HG03039 (cell line): ENCODE data around the gene BPHL.
"Not testable (repeated sequence)": the region's sequence is repeated elsewhere in the genome, so short reads cannot be mapped to it uniquely, and the experiment has no call there.

Source experiments
- ATAC-seq: cut with Tn5 transposase; IDR thresholded peaks from one replicate; pipeline ENCODE4 v1.9.1; 2021; ENCODE audit warnings: mild to moderate bottlenecking, moderate library complexity; ENCODE audit not compliant: unreplicated experiment

The BPHL gene

DNA sequence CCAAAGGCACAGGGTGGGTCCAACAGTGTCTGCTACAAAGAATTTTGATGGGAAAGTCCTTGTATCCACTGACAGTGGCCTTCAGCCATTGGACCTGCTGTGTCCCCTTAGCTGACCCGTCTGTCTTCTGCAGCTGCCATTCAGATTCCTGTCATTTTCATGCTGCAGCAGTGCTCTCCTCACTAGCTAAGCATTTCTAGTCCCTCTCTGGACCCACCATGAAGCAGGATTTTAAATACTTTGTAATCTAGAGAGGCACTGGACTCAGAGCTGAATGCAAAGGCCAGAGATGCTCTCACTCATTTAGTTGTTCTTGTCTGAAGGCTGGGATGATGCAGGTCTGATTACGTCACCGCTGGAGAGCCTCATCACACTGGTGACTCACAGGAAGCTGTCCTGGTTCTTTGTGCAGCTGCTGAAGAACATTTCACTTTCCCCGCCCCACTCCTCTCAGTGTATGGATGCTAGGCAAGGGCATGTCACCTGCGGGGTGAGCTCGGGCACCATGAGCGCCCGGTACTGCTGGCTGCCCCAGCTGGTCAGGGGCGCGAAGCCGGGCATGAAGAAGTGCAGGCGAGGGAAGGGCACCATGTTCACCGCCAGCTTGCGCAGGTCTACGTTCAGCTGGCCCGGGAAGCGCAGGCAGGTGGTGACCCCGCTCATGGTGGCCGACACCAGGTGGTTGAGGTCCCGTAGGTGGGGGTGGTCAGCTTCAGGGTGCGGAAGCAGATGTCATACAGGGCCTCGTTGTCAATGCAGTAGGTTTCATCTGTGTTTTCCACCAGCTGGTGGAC, 58.2 kb downstream of the BPHL start:
- ATAC-seq: no peak

DNA sequence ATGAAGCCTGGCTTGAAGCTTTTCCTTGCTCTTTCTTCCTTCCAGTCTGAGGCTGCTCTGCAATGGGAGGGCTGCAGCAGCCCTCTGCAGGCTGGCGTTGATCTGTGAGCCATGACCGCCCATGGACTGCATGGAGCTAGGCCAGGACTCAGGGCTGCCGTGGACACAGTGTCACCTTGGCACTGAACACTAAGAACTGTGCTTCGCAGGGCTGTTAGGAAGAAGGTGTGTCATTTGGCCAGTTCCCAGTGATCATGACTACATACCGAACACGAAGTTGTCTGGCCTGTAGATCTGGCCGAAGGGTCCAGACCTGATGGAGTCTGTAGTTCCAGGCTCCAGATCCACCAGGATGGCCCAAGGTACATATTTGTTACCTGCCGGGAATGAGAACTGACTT, 60.2 kb downstream of the BPHL start:
- ATAC-seq: not testable (repeated sequence)

DNA sequence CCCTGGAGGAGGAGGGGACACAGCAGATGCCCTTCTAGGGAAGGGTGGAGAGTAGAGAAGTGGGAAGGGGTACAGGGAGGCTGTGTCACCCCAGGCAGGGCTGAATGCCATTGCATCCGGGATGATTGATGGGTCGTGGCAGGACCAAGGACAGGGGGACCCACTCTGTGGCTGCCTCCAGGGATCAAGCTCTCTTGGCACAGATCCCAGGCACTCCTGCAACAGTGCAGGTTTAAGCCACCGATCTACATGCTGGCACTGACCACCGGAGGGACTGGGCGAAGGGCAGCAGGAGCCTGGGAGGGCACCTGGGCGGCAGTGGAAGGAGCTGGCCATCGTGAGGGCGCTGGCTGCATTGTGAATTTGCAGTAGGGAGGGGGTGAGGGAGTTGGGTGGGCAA, 61.4 kb downstream of the BPHL start:
- ATAC-seq: not testable (repeated sequence)

DNA sequence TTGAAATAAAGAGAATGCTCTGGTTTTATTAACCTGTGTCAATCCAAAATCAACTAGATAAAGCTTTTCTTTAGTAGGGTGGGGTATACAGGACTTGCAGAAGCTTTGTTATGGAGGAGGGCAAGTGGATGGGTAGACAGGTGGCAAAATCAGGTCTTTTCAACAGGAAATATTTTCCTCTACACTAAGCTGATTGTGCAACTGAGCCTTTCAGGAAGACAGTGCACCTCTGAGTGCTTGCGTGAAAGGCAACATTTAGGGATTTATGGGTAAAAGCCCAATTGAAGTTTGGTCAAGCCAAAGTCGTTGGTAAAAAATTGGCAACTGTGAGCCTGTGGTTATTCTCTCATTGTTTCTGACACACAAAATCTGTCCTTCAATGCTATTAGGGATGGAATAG, 62.6 kb downstream of the BPHL start:
- ATAC-seq: no peak

DNA sequence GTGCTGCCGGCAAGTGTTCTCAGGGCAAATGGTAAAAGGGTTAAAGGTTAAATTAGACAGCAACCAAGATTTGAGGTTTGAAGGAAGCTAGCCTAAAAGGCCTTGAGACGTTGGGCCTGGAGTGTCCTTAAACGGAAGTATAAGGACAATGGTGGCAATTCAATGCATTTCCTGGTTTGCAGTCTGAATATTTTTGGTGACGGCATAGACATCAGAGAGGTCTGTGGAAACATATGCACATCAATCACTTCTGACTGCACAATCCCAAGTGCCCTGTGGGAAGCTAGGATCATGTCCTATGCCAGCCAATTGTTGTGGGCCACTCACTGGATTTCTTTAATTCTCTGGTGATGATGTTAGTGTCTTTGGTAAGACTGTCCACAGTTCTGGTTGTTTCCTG, 64.6 kb downstream of the BPHL start:
- ATAC-seq: no peak

DNA sequence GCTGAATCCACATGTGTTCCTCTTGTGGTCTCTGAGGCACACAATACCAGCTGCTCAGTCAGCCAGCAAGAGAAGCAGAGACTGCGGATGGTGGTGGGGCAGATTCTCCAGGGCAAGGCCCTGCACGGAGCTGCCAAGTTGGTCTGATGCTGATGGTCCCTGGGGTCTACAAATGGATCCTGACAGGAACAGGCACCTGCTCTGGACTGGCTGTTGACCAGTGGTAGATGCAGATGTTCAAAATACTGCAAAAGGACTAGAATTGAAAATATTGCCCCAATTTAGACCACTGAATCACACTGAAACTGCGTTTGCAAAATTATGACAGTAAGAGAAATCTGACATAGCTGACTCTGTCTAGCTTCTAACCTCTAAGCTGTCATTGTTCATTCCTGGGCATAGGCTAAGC, 68.5 kb downstream of the BPHL start:
- no peak for ATAC-seq

DNA sequence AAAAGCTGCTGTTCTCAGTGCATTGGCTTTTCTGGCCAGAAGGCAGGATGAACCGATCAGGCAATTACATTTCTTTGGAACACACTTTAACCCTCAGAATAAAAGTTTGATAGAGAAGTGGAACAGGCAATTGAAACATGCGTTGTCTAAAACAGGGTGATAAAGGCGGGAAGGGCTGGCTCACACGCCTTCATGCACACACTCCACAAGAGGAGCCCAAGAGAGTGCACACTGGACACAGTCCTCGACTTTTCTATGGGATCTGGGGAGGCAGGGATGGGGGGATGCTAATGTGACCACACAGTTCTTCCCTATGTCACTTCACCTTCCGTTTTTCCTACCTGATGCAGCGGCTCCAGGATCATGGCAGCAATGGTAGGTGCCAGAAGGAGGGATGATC, 69.8 kb downstream of the BPHL start:
- no peak for ATAC-seq

DNA sequence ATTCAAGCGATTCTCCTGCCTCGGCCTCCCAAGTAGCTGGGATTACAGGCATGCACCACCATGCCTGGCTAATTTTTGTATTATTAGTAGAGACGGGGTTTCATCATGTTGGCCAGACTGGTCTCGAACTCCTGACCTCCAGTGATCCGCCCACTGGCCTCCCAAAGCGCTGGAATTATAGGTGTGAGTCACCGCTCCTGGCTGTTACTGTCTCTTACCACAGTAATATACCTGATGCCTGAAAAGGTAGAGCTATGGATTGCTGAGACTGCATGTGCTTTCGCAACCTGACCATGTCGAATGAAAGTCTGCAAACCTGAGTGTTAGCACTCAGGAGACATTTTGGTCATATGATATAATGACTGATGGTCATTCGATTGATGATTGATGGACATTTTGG, 70.7 kb downstream of the BPHL start:
- ATAC-seq: not testable (repeated sequence)

DNA sequence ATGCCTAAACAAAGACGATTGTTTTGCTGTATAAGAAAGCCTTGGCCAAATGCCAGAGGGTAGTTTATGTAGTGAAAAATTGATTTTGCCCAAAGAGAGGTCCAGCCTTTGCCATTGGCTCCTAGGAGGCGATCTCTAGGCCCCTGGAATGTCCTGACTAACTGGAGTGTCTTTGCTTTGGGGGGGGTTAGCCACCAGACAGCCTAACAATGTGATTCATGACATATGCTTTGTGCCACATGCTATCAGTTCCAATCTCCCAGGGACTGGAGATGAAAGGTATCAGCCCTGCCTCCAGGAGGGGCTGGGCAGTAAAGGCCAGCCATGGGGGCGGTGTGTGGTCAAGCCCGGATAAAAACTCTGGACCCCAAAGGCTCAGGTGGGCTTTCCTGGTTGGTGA, 71.5 kb downstream of the BPHL start:
- no peak for ATAC-seq

DNA sequence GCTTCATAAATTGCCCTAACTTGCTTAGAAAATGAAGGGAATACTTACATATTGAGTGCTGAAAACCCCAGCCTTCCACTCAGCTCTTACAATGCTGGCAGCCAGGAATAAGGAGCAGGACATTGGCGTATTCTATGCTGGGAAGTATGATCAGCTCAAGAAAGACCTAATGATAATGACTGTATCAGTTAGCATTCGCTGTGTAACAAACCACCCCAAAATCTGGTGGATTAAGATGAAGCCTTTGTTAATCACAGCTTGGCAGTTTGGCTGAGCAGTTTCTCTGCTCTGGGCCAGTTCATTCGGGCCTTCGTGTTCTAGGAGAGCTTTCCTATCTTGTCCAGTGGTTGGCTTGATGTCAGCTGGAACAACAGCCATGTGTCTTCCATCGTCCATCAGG, 72.3 kb downstream of the BPHL start:
- ATAC-seq: no peak

DNA sequence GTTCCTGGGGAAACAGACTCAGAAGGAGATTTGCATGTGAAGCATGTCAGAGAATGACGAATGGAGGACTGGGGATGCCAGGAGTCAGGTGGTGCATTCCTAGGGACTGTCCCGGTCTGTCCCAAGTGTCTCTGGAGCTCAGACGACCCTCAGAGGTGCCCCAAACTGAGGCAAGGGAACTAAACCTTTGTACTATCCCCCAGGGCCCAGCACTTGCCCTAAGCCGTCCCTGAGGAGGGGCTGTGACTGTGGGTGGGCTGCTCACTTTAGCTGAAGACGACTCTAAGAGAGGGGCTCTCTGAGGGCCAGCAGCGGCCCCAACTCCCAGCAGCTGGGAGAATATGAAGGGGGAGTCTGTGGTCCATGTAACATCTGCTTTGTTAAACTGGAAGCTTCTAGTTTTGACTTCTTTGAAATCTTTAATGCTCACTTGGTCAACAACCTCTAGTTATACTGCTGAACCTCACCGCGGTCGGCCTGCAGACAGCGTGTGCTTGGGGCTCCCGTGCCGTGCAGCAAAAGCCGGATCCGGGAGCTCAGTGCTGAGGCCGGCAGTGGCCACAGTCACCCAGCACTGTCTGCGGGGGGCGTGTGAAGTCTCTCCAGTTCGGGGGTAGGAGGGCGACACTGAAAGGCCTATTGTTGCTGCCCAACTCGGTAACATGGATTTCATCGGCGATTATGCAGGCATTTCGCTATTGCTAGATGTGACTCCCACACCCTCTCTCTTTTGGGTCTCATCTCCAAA, 74.8 kb downstream of the BPHL start:
- ATAC-seq: no peak

DNA sequence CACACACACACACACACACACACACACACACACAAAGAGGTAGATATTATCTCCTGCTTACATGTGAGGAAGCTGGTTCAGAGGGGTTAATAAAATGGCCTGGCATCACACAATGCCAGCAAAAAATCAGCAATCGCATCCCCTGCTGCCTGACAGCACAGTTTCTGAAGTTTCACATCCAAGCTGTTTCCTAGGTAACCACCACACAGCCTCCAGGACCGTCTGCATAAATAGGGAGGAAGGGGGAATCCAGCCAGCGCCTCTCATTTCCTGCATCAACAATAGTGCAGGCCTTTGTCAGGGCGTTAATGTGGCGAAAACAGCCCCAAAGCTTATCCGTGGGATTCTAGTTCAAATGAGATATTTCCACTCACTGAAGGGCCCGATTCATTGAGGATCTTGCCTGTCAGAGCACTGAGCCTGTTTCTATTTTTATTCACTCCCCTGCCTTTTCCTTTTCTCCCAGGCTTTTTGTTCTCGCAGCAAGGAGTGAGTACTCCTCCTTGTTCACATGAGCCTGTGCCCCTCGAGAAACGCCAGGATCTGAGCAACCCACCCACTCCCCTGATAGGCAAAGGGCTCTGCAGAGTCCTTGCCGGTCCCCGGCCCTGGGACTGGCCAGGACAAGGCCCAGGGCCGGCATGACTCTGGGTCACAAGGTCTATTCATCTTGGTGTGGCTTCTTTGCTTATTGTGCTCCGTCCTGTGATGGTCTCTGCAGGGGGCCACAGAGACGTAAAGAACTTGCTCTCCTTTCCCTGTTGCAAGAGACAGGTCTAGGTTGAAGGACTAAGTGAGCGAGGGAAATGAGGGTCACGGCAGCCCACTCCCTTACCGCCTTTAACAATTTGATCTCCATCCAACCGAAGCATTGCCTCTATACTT, 76.3 kb downstream of the BPHL start:
- ATAC-seq: no peak

DNA sequence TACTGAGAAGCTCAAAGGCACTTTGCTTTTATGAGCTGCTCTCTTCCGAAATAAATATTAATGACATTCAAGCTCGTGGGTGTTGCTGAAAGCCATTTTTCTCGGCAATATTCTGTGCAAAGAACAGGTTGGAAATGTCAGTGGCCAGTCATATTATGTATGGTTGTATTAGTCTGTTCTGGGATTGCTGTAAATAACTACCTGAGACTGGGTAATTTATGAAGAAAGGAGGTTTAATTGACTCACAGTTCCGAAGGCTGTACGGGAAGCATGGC, 76.8 kb downstream of the BPHL start:
- ATAC-seq: no peak

DNA sequence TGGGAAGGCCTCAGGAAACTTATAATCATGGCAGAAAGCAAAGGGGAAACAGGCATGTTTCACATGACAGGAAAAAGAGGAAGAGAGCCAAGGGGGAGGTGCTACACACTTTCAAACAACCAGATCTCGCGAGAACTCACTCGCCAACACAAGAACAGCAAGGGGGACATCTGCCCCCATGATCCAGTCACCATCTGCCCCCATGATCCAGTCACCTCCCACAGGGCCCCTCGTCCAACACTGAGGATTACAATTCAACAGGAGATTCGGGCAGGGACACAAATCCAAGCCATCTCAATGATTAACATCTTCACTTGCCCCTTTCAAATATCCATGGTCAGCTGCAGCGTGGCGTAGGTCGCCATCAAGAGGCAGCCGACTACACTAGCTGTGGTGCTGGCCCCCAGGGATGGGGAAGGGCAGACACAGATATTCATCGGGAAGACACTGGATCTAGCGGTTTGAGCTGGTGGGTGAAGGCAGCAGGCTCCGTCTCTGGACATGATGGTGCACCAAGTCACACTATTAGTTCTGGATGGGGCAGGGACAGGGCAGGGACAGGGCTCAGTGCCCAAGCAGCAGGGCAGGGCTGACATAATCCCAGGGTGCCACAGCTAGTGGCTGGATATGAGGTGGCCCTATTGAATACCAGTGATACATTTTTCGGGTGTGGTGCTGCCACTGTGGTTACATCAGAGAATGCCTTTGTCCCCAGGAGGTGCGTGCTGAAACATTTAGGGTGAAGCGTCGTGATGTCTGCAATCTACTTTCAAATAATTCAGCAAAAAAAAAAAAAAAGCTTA, 77.4 kb downstream of the BPHL start:
- ATAC-seq: no peak

DNA sequence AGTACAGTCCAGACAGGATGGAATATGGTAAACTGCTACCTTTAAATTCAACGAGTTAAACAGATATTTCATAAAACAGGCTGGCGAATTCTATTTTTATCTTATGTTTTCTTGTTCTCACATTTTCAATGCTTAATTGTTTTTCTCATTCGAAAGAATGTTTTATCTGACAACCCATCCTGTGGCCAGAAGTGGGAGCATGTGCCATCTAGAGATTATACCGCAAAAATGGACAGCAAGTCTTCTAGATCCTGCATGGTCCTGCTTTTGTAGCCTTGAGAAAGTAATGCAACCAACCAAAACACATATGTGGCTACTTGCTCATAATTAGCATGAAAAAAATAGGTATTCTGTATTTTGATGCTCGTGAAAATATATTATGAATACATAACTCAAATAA, 78.3 kb downstream of the BPHL start:
- no peak for ATAC-seq

DNA sequence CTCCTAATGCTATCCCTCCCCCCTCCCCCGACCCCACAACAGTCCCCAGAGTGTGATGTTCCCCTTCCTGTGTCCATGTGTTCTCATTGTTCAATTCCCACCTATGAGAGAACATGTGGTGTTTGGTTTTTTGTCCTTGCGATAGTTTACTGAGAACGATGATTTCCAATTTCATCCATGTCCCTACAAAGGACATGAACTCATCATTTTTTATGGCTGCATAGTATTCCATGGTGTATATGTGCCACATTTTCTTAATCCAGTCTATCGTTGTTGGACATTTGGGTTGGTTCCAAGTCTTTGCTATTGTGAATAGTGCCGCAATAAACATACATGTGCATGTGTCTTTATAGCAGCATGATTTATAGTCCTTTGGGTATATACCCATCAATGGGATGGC, 79.2 kb downstream of the BPHL start:
- ATAC-seq: not testable (repeated sequence)

DNA sequence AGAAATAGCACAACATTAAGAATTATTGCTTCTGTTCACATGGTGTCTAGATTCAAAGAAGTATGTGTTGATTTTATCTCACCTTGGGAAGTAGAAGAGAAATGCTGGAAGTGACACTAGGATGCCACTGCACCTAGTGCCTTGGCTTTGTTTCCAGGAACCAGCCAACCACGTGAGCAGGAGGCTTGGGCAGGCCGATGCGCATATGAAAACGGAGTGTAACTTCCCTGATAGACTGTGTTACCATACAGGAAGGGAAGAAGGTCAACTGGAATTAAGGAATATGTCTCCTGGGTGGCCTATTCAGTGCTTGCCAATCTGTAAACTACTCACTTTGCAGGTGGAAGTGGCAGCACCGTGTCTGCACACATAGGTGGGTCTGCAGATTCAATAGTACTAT, 80.9 kb downstream of the BPHL start:
- no peak for ATAC-seq

DNA sequence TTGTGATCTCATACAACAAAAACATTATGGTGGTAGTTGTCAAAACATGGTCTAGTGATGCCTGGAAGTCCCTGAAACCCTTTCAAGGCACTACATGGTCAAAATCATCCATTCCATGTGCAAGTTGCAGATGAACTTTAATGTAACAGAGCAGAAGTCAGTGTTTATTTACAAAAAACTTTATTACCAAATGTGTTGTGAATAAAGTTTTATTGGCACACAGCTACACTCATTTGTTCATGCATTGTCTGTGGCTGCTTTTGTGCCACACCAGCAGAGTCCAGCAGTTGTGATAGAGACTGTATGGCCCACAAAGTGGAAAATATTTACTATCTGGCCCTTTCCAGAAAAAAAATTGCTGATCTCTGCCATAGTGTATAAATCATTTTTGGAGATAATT, 82.2 kb downstream of the BPHL start:
- ATAC-seq: no peak

DNA sequence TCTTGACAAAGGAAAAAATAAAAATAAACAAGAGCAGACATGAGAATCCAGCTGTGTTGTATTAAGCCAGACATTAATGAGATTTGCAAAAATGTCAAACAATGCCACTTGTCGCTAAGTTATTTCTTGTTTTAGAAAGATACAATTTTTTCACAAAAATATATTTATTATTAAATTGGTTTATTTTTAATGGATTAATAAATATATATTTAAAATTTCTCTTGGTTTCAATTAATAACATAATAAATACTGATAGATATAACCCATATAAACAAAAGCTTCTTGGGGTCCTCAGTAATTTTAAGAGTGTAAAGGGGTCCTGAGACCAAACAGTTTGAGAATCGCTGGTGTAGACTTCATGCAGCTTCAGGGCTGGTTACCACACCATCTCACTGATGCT, 82.9 kb downstream of the BPHL start:
- ATAC-seq: no peak
